ENCODE data around the gene FOLR2.

Gene FOLR2

DNA sequence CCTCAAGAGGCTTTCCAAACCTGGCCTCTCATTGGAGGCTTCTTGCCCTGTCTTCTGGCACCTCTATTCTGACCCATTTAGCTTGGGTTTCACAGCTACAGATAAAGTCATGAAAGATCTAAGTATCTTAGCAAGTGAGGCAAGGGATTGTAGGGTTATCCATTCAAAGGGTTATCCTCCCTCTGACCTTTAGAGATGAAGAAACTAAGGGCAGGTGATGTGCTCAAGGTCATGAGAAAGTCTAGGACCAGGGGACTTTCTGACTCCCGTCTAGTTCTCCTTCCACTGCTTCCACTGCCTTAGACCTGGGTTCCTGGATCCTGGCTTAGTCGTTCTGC, 20.1 kb downstream of the FOLR2 start:
- no peak for FAIRE-seq
- TF ChIP-seq, protein P1, sequence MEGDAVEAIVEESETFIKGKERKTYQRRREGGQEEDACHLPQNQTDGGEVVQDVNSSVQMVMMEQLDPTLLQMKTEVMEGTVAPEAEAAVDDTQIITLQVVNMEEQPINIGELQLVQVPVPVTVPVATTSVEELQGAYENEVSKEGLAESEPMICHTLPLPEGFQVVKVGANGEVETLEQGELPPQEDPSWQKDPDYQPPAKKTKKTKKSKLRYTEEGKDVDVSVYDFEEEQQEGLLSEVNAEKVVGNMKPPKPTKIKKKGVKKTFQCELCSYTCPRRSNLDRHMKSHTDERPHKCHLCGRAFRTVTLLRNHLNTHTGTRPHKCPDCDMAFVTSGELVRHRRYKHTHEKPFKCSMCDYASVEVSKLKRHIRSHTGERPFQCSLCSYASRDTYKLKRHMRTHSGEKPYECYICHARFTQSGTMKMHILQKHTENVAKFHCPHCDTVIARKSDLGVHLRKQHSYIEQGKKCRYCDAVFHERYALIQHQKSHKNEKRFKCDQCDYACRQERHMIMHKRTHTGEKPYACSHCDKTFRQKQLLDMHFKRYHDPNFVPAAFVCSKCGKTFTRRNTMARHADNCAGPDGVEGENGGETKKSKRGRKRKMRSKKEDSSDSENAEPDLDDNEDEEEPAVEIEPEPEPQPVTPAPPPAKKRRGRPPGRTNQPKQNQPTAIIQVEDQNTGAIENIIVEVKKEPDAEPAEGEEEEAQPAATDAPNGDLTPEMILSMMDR (IDR thresholded peaks at IDR 0.05; ENCODE audit: insufficient read depth, missing control alignments): no peak
- no peak for DNase-seq (ENCODE audit: insufficient read length, low spot score)

DNA sequence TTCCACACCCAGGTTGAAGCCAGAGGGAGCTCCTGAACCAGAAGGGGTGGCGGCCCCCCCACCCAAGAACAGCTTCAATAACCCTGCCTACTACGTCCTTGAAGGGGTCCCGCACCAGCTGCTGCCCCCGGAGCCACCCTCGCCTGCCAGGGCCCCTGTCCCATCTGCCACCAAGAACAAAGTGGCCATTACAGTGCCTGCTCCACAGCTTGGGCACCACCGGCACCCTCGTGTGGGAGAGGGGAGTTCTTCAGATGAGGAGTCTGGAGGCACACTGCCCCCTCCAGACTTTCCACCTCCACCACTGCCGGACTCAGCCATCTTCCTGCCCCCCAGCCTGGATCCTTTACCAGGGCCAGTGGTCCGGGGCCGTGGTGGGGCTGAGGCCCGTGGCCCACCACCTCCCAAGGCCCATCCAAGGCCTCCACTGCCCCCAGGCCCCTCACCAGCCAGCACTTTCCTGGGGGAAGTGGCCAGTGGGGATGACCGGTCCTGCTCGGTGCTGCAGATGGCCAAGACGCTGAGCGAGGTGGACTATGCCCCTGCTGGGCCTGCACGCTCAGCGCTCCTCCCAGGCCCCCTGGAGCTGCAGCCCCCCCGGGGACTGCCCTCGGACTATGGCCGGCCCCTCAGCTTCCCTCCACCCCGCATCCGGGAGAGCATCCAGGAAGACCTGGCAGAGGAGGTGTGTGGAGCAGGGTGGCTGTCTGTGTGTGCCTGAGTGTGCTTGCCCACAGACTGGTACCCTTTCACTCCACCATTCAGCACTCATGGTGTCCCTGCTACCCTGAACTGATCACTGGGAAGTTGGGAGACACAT, 20.7 kb downstream of the FOLR2 start:
- FAIRE-seq (no peak), DNase-seq (ENCODE audit: insufficient read length, low spot score) (no peak)

GRCh38 chr11:72238040-72238450, 21.5 kb downstream of the FOLR2 start:
- FAIRE-seq (no peak), DNase-seq (ENCODE audit: insufficient read length, low spot score) (no peak)
- TF ChIP-seq, protein P1 (IDR thresholded peaks at IDR 0.05; ENCODE audit: insufficient read depth, missing control alignments): peak; percentile 74

More for the DNA sequence above, 20.7 kb downstream of the FOLR2 start:
- TF ChIP-seq, protein P1 (IDR thresholded peaks at IDR 0.05; ENCODE audit: insufficient read depth, missing control alignments): no peak

DNA sequence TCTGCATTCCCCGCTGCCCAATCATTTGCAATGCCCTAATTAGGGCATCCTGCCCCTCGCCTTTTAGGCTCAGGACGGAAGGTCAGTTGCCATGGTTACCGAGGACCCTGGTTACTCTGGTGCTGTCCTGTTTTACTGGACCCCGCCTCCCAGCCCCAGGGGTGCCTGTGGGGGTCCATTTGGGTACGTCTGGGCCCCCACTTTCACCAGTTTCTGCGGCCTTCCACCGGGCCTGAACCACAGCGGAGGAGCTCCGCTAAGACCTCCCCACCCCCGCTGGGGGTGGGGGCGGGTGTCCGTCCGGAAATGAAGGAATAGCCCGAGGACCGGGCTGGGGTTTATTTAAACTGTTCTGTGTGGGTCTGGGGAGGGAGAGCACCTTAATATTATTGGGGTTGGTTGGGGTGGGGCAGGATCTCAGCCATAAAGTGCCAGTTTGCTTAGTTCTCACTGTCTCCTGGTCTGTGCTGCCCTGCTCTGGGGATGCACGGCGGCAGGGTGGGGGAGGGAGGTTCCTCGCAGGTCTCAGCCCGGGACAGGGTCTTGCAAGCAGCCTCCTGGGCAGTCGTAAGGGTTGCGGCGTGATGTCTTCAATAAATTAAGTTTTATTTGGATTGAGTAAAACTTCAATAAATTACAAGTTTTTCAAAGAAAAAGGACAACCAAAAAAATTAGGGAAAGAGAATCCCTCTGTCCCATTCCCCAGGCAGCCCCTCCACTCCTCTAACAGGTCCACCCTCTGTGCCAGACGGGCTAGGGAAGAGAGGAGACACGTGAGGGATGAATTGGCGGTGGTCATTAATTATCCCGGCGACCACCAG, 22.1 kb downstream of the FOLR2 start:
- TF ChIP-seq, protein P1 (IDR thresholded peaks at IDR 0.05; ENCODE audit: insufficient read depth, missing control alignments): no peak
- DNase-seq (ENCODE audit: insufficient read length, low spot score) (no peak), FAIRE-seq (no peak)

GRCh38 chr11:72239313-72239848, 22.8 kb downstream of the FOLR2 start:
- FAIRE-seq (no peak), DNase-seq (ENCODE audit: insufficient read length, low spot score) (no peak)
- TF ChIP-seq, protein P1 (IDR thresholded peaks at IDR 0.05; ENCODE audit: insufficient read depth, missing control alignments): no peak

- FAIRE-seq (no peak), DNase-seq (ENCODE audit: insufficient read length, low spot score) (no peak)
- TF ChIP-seq, protein P1 (IDR thresholded peaks at IDR 0.05; ENCODE audit: insufficient read depth, missing control alignments): no peak
Measured at GRCh38 chr11:72239849-72240460, 23.4 kb downstream of the FOLR2 start.

All from D721Med (cell line).